Suprapubic skin (tissue), 4 donors: Measurements from ENCODE around the gene MLST8. TPM values are rescaled to one million over a fixed set of nuclear protein-coding genes. Genes with fewer than 3 reads are reported as not detected.

ENCODE experiments used
- DNase-seq, 2 donors: peaks; one replicate each; pipeline ENCODE4 v3.0.0-alpha.2; 2019; ENCODE audit warnings: low spot score in 2 of 2
- H3K27ac ChIP-seq: fragments of 200-600 bp; sonication (generic); one replicate; pipeline ENCODE4 v1.5.1; 2019
- H3K27me3 ChIP-seq: fragments of 200-600 bp; sonication (generic); one replicate; pipeline ENCODE4 v1.5.1; 2019
- H3K36me3 ChIP-seq: fragments of 200-600 bp; sonication (generic); one replicate; pipeline ENCODE4 v1.5.1; 2019
- H3K4me1 ChIP-seq: fragments of 200-600 bp; sonication (generic); one replicate; pipeline ENCODE4 v1.5.1; 2019
- H3K4me3 ChIP-seq: fragments of 200-600 bp; sonication (generic); one replicate; pipeline ENCODE4 v1.5.1; 2019; ENCODE audit warnings: mild to moderate bottlenecking
- H3K9me3 ChIP-seq: fragments of 200-600 bp; sonication (generic); one replicate; pipeline ENCODE4 v1.5.1; 2019
- CTCF ChIP-seq, 2 donors: fragments of 200-600 bp in 1 of 2; fragments of 450-650 bp in 1 of 2; sonication (generic) in 1 of 2; IDR thresholded peaks; one replicate each; pipeline ENCODE4 v1.5.1; 2016 to 2019; ENCODE audit warnings: antibody characterized with exemption in 2 of 2, mild to moderate bottlenecking in 1 of 2, moderate library complexity in 1 of 2
- EP300 ChIP-seq: sonication (generic); formaldehyde crosslinking; IDR thresholded peaks from one replicate; pipeline ENCODE4 v1.6.1; 2017; ENCODE audit warnings: antibody characterized with exemption
- POLR2A ChIP-seq, 2 donors: fragments of 450-650 bp; IDR thresholded peaks; one replicate each; pipeline ENCODE4 v1.6.1; 2017; ENCODE audit warnings: antibody characterized with exemption in 2 of 2, mild to moderate bottlenecking in 2 of 2, moderate library complexity in 2 of 2
- POLR2AphosphoS5 ChIP-seq, 3 donors: sonication (generic); formaldehyde crosslinking; IDR thresholded peaks; one replicate each; pipeline ENCODE4 v1.6.1; 2017; ENCODE audit warnings: antibody characterized with exemption in 3 of 3
- WGBS: methylation state at CpG from one replicate; pipeline ENCODE4 v1.1.5; 2018; 5-methylcytosine and 5-hydroxymethylcytosine counted together
- total RNA-seq, 4 donors: library from RNA; depleted of rRNA; stranded (reverse); fragments of >200 nt; gene quantifications; one replicate each; pipeline ENCODE4 v1.1.0, GENCODE V29; 2016

Gene MLST8
- total RNA-seq, 4 donors from 2014 or later = 52.3 to 69.5 (median 55.1) TPM

GRCh38 chr16:2233046-2233775 is 28.0 kb downstream of the MLST8 start:
- Histone ChIP-seq H3K27ac (no peak overlapping the region), H3K36me3 (peaks cover 74% of the 10 kb centered on the region), H3K4me1 (peaks cover 34% of the 10 kb centered on the region), H3K27me3 (peaks cover 19% of the 10 kb centered on the region), H3K9me3 (no peaks in the 10 kb centered on the region), H3K4me3 (no peak overlapping the region)
- no peak for TF ChIP-seq CTCF (IDR thresholded peaks at IDR 0.05)
- no peak for TF ChIP-seq POLR2A (IDR thresholded peaks at IDR 0.05)
- TF ChIP-seq POLR2AphosphoS5 (IDR thresholded peaks at IDR 0.05) = no peak
- TF ChIP-seq EP300 = no peak
- peak in 1 of 2 donors; percentile 62 for DNase-seq
- 100% methylated on average over 5 of the region's 28 CpGs for WGBS

- H3K4me1 ChIP-seq = peaks cover 39% of the 10 kb centered on the region
- H3K9me3 ChIP-seq = no peaks in the 10 kb centered on the region
- WGBS = 96% methylated on average over 13 of the region's 51 CpGs
- DNase-seq = peak in 1 of 2 donors; percentile 62
- H3K4me3 ChIP-seq = no peak overlapping the region
- no peak overlapping the region for H3K27ac ChIP-seq
- peaks cover 64% of the 10 kb centered on the region for H3K36me3 ChIP-seq
- H3K27me3 ChIP-seq = peaks cover 19% of the 10 kb centered on the region
- no peak for TF ChIP-seq POLR2A (IDR thresholded peaks at IDR 0.05)
- no peak for TF ChIP-seq CTCF (IDR thresholded peaks at IDR 0.05)
- no peak for TF ChIP-seq EP300
- no peak for TF ChIP-seq POLR2AphosphoS5 (IDR thresholded peaks at IDR 0.05)
These were observed 28.9 kb downstream of the MLST8 start for GRCh38 chr16:2233872-2234812.

GRCh38 chr16:2234813-2235170 is 29.5 kb downstream of the MLST8 start:
- Histone ChIP-seq H3K9me3 (no peaks in the 10 kb centered on the region), H3K4me1 (peaks cover 39% of the 10 kb centered on the region), H3K4me3 (no peak overlapping the region), H3K27me3 (peaks cover 19% of the 10 kb centered on the region), H3K27ac (no peak overlapping the region), H3K36me3 (peaks cover 61% of the 10 kb centered on the region)
- TF ChIP-seq POLR2A (IDR thresholded peaks at IDR 0.05) = no peak
- WGBS = 69% methylated on average over 2 of the region's 18 CpGs
- DNase-seq = no peak

- Histone ChIP-seq H3K27ac (no peak overlapping the region), H3K27me3 (peaks cover 19% of the 10 kb centered on the region), H3K4me1 (peaks cover 39% of the 10 kb centered on the region), H3K4me3 (no peak overlapping the region), H3K9me3 (no peaks in the 10 kb centered on the region), H3K36me3 (peaks cover 58% of the 10 kb centered on the region)
- DNase-seq = peak in 1 of 2 donors; percentile 64
- no peak for TF ChIP-seq POLR2A (IDR thresholded peaks at IDR 0.05)
- TF ChIP-seq POLR2AphosphoS5 (IDR thresholded peaks at IDR 0.05) = no peak
- no peak for TF ChIP-seq CTCF (IDR thresholded peaks at IDR 0.05)
- no peak for TF ChIP-seq EP300
- no CpG with 5 or more reads among the region's 28 CpGs for WGBS
These were observed 30.0 kb downstream of the MLST8 start for GRCh38 chr16:2235234-2235651.

GRCh38 chr16:2235695-2236336 is 30.6 kb downstream of the MLST8 start:
- Histone ChIP-seq H3K4me3 (peak overlapping the region; percentile 46), H3K36me3 (peaks cover 56% of the 10 kb centered on the region), H3K27me3 (peaks cover 19% of the 10 kb centered on the region), H3K27ac (peak overlapping the region; percentile 47), H3K4me1 (peaks cover 38% of the 10 kb centered on the region), H3K9me3 (no peaks in the 10 kb centered on the region)
- TF ChIP-seq POLR2A (IDR thresholded peaks at IDR 0.05) = no peak
- TF ChIP-seq EP300 = no peak
- no peak for TF ChIP-seq POLR2AphosphoS5 (IDR thresholded peaks at IDR 0.05)
- no peak for TF ChIP-seq CTCF (IDR thresholded peaks at IDR 0.05)
- WGBS = 65% methylated on average over 5 of the region's 19 CpGs
- DNase-seq = peak in 1 of 2 donors; percentile 63
